GM18499 (cell line): ENCODE data around the gene TCF12.
"Not testable (repeated sequence)": the region's sequence is repeated elsewhere in the genome, so short reads cannot be mapped to it uniquely, and the experiment has no call there.

Experiments used
- ATAC-seq: cut with Tn5 transposase; IDR thresholded peaks from one replicate; pipeline ENCODE4 v1.9.1; 2021; ENCODE audit warnings: moderate number of reproducible peaks; ENCODE audit not compliant: insufficient read depth, unreplicated experiment

The TCF12 gene

GRCh38 chr15:56913670-56914069 is 4.8 kb upstream of the TCF12 start:
- no peak for ATAC-seq

DNA sequence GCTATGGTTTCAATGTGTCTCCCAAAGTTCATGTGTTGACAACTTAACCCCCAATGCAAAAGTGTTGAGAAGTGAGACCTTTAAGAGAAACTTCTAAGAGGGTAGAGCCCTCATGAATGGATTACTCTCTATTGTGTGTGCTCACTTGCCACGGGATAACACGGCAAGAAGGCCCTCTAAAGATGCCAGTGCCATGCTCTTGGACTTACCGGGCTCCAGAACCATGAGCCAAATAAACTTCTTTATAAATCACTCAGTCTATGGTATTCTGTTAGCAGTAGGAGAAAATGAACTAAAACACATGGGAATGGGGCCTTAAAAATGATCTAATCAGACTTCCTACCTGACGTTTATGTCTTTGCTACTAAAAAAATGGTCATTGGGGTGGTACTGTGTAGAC is 2.6 kb upstream of the TCF12 start:
- ATAC-seq, result no peak

GRCh38 chr15:56916825-56917477 is 1.5 kb upstream of the TCF12 start:
- ATAC-seq, result no peak

GRCh38 chr15:56917652-56918045 is 795 bp upstream of the TCF12 start:
- ATAC-seq, result no peak

DNA sequence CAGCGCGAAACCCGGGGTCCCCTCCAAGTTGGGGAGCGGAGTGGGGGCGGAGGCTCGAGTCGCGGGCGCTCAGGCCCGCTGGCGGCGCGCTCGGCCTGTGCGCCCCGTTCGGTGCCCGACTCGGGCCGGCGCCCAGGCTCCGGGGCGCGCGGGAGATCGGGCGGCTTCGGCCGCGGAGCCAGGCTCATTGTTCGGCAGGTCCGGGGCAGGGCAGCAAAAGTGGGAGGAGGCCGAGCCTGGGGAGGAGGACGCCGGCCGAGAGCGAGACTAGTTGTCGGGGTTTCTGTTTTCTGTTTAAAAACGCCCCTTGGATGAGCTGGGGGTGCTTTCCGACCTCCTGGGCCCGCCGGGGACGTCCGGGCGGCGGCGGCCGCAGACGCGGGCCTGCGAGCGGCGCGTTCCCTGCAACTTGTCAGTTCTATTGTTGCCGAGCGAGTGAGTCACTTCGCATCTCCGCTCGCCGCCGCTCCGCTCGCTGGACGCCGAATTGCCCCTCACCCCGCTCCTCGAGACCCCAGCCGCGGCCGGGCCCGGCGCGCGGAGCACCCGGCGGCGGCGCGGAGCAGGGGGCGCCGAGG is 676 bp downstream of the TCF12 start:
- ATAC-seq, result no peak

DNA sequence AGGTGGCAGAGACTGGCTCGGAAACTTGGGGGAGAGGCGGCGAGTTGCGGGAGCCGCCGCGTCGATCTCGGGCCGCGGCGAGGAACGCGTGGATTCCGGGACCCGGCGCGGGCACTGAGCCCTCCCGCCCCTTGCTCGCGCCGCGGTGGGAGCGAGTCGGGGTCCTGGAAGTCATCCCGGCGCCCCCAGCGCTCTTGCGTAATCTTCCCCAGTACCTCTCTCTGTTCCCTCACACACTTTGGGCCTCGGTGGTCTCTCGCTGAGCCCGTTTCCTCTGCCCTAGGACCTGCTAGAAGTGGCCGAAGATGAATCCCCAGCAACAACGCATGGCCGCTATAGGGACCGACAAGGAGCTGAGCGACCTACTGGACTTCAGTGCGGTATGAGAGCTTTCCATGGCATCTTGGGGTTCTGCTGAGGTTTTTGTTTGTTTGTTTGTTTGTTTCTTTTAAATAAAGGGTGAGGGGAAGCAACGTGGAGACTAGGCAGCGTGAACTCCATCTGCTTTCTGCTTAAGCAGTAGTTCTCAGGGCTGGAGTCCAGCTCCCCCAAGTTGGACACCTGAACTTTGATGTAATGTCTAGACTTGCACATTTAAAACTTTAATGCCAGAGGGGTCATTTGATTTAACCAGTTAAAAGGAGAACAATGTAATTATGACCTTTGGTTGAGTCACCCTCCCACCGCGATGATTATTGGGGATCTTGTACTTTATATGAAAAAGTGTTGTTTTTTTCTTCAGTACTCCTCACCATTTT is 1.3 kb downstream of the TCF12 start:
- no peak for ATAC-seq

GRCh38 chr15:56920367-56920627 is 1.9 kb downstream of the TCF12 start:
- no peak for ATAC-seq

DNA sequence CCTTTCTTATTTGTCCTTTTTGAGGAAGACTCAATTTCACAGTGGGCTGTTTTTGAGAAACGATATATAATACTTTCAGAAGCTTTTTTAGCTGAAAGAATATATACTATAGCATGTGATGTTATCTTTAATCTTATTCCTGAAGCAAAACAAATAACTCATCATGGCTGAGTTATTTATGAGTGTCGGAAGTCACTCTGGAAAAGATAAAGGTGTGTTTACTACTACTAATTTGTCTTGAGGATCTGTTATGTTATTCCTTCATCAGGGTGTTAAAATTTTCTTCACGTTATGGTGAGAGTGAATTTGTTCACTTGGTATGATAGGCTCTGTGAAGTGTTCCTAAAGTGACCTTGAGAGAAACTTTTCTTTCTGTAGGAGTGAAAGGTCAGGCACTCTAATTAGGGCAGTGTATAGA is 4.7 kb downstream of the TCF12 start:
- no peak for ATAC-seq

GRCh38 chr15:56927816-56928215 is 9.4 kb downstream of the TCF12 start:
- ATAC-seq, result no peak

GRCh38 chr15:56929399-56929798 is 11.0 kb downstream of the TCF12 start:
- ATAC-seq, result no peak

GRCh38 chr15:56929933-56930332 is 11.5 kb downstream of the TCF12 start:
- no peak for ATAC-seq

DNA sequence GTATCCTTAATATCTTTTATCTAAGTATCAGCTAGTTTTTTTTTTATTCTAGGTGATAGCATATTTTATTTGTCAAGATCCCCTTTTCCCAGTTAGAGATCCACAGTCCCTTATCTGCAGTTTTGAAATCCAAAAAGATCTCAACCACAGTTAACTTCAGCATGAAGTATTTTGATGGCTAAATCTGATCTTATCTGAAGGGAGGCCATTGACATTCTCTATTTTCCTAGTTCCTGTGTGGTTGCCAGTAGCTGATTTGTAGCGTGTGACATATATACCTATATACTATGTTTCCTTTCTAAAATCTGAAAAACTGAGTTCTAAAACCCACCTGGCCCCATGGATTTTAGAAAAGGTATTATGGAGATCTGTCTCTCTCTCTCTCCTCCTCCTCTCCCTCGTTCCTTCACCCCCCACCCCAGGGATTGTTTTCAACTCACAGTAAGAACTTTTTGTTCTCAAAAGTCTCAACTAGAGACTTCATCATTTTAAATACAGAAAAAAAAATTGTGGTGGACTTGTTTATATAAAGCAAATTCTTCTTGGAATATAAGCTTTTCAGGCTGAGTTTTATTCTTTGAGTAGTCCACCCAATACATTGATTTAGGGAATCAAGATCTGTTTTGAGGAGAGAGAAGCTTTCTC is 12.3 kb downstream of the TCF12 start:
- ATAC-seq, result no peak

GRCh38 chr15:56931639-56932508 is 13.4 kb downstream of the TCF12 start:
- ATAC-seq, result no peak

GRCh38 chr15:56932509-56932868 is 14.0 kb downstream of the TCF12 start:
- not testable (repeated sequence) for ATAC-seq

DNA sequence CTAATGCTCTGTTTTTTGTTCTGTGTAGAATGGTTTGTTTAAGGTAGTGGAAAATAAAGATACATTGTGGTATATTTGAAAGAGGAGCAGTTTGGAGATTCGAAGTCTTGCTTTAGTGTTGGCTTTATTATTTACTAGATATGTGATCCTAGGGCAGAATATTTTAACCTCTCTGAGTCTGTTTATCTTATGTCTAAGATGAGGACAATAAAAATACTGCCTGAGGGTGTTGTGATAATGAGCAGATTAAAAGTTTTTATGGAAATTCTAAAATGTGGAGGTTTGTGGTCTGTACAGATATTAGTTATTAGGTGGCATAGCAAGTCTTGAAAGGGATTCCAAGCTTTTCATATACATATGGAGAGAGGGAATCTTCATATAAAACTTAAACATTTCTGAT is 15.0 kb downstream of the TCF12 start:
- ATAC-seq, result no peak

GRCh38 chr15:56933811-56934210 is 15.4 kb downstream of the TCF12 start:
- ATAC-seq, result no peak

GRCh38 chr15:56934269-56934668 is 15.8 kb downstream of the TCF12 start:
- ATAC-seq, result no peak

GRCh38 chr15:56936929-56937328 is 18.5 kb downstream of the TCF12 start:
- no peak for ATAC-seq

DNA sequence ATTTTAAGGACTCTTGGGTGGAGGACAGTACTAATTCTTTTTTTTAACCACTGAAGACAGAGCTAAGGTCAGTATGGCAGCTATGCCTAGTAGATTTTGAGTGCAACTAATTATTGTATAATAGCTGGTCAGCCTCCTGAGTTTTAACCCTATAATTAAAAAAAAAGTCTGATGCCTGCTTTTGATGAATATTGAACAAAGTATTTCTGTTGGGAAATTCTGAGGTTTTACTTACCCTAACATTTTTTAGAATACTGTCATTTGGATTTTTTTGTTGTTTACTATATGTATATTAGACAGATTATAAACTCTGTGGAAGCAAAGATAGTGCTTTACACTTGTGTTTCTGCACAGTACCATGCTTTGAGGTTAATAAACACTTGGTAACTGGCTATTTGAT is 20.8 kb downstream of the TCF12 start:
- ATAC-seq, result no peak

GRCh38 chr15:56940388-56940787 is 21.9 kb downstream of the TCF12 start:
- no peak for ATAC-seq

DNA sequence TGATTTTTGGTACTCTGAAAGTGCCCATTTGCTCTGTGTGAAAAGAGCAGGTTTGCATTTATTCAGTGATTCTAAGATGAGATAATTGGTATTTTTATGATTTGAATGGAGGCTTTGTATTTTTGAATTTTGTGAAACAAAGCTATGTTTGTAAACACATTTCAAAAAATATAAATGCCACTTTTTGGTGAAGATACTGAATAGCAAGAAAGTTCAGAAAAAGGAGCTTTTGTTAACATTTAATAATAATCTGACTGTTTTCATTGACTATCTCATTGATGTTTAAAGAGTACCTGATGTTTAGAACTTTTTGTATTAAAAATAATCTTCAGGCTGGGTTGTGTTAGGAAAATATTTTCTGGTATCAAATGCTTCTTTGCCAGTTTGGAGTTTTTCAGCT is 23.7 kb downstream of the TCF12 start:
- ATAC-seq, result no peak
